Effector memory CD8-positive, alpha-beta T cell (primary cell): ENCODE data around the gene OR10K1.
"Not testable (repeated sequence)": the region's sequence is repeated elsewhere in the genome, so short reads cannot be mapped to it uniquely, and the experiment has no call there.

Experiments
- ATAC-seq: fragments of 150-1000 bp; cut with Tn5 transposase; replicated peaks from 2 replicates; pipeline ENCODE4 v1.10.0; 2021; ENCODE audit warnings: mild to moderate bottlenecking, moderate library complexity
- DNase-seq, 3 experiments: peaks; one replicate each; pipeline ENCODE4 v3.0.0; 2021
- H3K27ac Mint-ChIP-seq, 2 donors: one replicate each; pipeline ENCODE4 v1.8.0; 2022; ENCODE audit warnings: mild to moderate bottlenecking in 2 of 2, mixed read lengths in 2 of 2, moderate library complexity in 2 of 2
- H3K27me3 Mint-ChIP-seq, 2 donors: one replicate each; pipeline ENCODE4 v1.8.0; 2022; ENCODE audit warnings: mixed read lengths in 2 of 2
- H3K36me3 Mint-ChIP-seq: one replicate; pipeline ENCODE4 v1.8.0; 2022; ENCODE audit warnings: mild to moderate bottlenecking, moderate library complexity, mixed read lengths; ENCODE audit not compliant: insufficient read depth
- H3K4me1 Mint-ChIP-seq, 2 donors: one replicate each; pipeline ENCODE4 v1.8.0; 2022; ENCODE audit warnings: low read depth in 2 of 2, mixed read lengths in 2 of 2
- H3K4me3 Mint-ChIP-seq, 2 donors: one replicate each; pipeline ENCODE4 v1.8.0; 2022; ENCODE audit warnings: mild to moderate bottlenecking in 2 of 2, mixed read lengths in 2 of 2, moderate library complexity in 2 of 2
- H3K9me3 Mint-ChIP-seq, 2 donors: one replicate each; pipeline ENCODE4 v1.8.0; 2022; ENCODE audit warnings: mixed read lengths in 2 of 2
- total RNA-seq, 9 experiments: gene quantifications; one replicate each; lab custom pipeline; 2026; lab: John Stamatoyannopoulos, UW

OR10K1 gene, protein sequence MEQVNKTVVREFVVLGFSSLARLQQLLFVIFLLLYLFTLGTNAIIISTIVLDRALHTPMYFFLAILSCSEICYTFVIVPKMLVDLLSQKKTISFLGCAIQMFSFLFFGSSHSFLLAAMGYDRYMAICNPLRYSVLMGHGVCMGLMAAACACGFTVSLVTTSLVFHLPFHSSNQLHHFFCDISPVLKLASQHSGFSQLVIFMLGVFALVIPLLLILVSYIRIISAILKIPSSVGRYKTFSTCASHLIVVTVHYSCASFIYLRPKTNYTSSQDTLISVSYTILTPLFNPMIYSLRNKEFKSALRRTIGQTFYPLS
- total RNA-seq: 0 reads per million in 9 experiments

DNA sequence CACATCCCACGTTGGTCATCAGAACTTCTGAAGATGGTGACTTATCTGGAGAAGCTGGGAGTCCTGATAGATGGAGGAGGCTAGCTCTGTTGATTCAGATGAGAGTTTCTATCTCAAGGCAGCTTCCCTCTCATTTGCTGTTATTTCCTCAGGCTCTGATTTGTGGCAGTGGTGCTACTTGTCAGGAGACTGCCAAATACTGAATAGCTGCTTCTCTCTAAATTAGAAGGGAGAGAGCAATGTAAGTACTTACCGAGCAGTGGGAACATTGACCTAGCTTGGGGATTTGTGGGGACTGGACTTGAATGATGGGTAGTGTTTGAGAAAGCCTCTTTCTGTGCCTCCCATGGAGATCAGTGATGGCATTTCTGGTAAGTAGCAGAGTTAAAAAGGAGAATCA lies at the start of gene OR10K1:
Gene OR10K1, plus strand, starts transcription at position 301 of the 400 bp plus-strand sequence. CDS start 3,728 bp downstream, outside the sequence.
- no peak for ATAC-seq
- H3K27me3 Mint-ChIP-seq: peaks cover 26 to 32% of the 10 kb centered on the region in 2 donors

DNA sequence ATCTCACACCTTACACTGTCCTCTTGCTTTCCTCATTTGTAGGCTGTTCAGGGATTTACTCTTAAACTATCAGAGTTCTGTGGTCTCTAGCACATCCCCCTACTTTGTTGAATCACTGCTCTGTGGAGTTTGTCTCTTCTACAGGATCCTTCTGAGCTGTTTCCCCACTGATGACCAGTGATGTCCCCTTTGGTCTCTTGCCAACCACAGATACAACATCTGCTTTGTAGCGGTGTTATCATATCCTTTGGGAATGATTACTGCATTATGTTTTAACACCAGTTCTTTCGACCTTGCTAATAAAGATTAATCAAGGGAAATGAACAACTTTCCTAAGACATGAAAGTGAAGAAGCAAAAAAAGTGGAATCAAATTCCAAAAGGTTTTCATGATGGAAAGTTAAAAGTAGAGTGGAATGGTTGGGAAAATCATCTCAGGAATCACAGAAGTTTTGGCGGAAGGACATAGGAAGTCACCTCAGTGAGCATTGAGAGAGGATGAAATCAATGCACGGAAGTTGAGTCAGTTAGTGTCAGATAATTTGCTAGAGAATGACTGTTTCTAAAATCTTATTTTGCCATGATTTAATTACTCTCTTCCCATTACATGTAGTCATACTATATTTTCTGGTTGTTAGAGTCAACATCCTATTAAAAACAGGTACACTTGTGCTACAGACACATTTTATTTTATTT lies 46.8 kb upstream of the OR10K1 start:
- peaks cover 6% of the 10 kb centered on the region for H3K36me3 Mint-ChIP-seq
- H3K27ac Mint-ChIP-seq: no peak overlapping the region
- ATAC-seq (no peak), DNase-seq (no peak)
- H3K4me1 Mint-ChIP-seq: peaks cover 0 to 2% of the 10 kb centered on the region in 2 donors
- H3K27me3 Mint-ChIP-seq: peaks cover 21 to 27% of the 10 kb centered on the region in 2 donors
- H3K4me3 Mint-ChIP-seq: no peak overlapping the region
- no peaks in the 10 kb centered on the region for H3K9me3 Mint-ChIP-seq

More for the DNA sequence above, at the start of gene OR10K1:
- Mint-ChIP-seq H3K4me1 (no peaks in the 10 kb centered on the region), H3K36me3 (no peaks in the 10 kb centered on the region), H3K4me3 (no peak within 1 kb of the TSS), H3K27ac (no peak within 1 kb of the TSS), H3K9me3 (no peaks in the 10 kb centered on the region)
- no peak for DNase-seq

DNA sequence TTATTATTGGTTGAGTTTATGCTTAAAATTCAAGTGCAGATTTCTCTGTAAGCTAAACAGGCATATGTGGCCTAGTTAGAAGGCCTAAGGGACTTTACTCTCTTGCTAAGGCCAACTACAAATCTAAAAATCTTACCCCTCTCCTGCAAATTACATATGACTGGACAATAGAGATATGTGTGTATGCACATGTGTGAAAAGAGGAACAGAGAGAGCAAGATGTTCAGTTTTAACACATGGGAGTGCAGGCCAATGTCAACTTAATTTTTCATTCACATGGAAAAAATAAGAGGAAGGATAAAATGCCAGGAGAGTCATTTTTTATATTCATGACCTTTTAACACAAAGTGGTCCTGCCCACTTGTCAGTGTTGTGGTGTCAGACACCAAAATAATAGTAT lies 44.0 kb upstream of the OR10K1 start:
- no peak for DNase-seq
- Mint-ChIP-seq H3K36me3 (peaks cover 6% of the 10 kb centered on the region), H3K27ac (no peak overlapping the region), H3K4me3 (no peak overlapping the region), H3K27me3 (peaks cover 33 to 48% of the 10 kb centered on the region in 2 donors), H3K9me3 (no peaks in the 10 kb centered on the region), H3K4me1 (peaks cover 0 to 2% of the 10 kb centered on the region in 2 donors)
- ATAC-seq: no peak

DNA sequence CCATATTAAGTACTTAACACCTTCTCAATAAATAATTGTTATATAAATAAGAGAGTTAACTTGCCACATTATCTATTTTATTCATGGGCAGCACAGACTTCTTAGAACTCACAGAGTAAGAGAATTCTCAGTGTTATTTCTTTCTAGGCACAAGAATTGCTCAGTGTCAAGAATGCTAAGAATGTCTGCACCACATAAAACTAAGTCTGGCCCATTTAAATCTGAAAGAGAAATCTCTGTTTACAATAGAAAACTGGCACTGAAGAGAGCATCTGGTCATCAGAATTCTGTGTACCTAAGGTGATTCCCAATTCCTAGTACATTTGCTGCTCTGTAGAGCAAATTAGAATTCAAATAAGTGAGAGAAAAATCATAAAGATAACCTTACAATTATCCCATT lies 39.4 kb upstream of the OR10K1 start:
- no peaks in the 10 kb centered on the region for H3K4me1 Mint-ChIP-seq
- H3K27me3 Mint-ChIP-seq: peaks cover 13 to 27% of the 10 kb centered on the region in 2 donors
- no peak for DNase-seq
- no peak for ATAC-seq
- no peak overlapping the region for H3K27ac Mint-ChIP-seq
- no peaks in the 10 kb centered on the region for H3K36me3 Mint-ChIP-seq
- H3K4me3 Mint-ChIP-seq: no peak overlapping the region
- no peaks in the 10 kb centered on the region for H3K9me3 Mint-ChIP-seq

DNA sequence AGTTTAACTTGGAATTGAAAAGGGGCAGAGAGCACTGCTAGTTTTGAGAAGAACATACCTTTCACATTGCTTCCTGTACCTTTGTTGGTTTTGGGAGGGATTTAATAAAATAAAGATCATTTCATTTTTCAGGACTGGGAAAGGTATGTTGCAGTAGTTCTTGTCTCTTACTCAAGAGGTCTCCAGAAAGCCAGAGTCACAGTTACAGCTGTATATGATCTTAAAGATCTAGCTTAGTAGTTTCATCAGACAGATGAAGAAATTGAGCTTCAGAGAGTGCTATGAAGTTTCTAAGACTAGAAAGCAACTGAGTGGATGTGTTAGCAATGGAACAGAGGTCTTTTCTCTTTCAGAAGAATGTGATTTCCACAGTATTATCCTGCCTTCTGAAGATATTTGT lies 36.6 kb upstream of the OR10K1 start:
- H3K27ac Mint-ChIP-seq: no peak overlapping the region

DNA sequence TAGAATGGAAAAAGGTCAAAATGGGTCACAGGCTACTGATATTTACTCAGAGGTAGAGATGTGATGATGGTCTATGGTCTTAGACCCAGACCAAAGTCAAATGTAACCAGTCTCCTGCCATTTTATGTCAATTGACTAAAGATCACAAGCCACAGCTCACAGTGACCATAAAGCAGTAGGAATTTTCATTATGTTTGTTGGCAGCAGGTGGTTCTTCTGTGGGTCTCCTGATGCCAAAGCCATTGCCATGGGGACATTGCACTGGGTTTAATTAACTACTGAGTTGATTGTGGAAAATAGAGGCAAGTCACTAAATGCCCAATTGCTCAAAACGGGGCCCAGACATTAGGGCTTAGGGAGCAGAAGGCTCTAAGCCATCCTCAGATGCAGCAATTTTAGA lies 35.5 kb upstream of the OR10K1 start, which contains the start of gene OR10K2:
Gene OR10K2, minus strand, starts transcription at position 101 of the 400 bp plus-strand sequence. CDS start 5,371 bp downstream, outside the sequence.
- DNase-seq (no peak), ATAC-seq (no peak)
- Mint-ChIP-seq H3K9me3 (peaks cover 0 to 7% of the 10 kb centered on the region in 2 donors), H3K27me3 (peaks cover 41 to 47% of the 10 kb centered on the region in 2 donors), H3K4me3 (no peak within 1 kb of the TSS), H3K4me1 (no peaks in the 10 kb centered on the region), H3K27ac (no peak within 1 kb of the TSS), H3K36me3 (no peaks in the 10 kb centered on the region)

More for the DNA sequence above, 36.6 kb upstream of the OR10K1 start:
- H3K4me1 Mint-ChIP-seq: no peaks in the 10 kb centered on the region
- H3K9me3 Mint-ChIP-seq: peaks cover 0 to 7% of the 10 kb centered on the region in 2 donors
- H3K4me3 Mint-ChIP-seq: no peak overlapping the region
- ATAC-seq: no peak
- H3K27me3 Mint-ChIP-seq: peaks cover 39 to 48% of the 10 kb centered on the region in 2 donors
- no peak for DNase-seq
- no peaks in the 10 kb centered on the region for H3K36me3 Mint-ChIP-seq

DNA sequence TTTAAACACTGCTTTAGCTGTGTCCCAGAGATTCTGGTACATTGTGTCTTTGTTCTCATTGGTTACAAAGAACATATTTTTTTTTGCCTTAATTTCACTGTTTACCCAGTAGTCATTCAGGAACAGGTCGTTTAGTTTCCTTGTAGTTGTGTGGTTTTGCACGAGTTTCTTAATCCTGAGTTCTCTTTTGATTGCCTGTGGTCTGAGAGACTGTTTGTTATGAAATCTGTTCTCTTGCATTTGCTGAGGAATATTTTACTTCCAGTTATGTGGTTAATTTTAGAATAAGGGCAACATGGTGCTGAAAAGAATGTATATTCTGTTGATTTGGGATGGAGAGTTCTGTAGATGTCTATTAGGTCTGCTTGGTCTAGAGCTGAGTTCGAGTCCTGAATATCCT lies 31.5 kb upstream of the OR10K1 start:
- not testable (repeated sequence) for H3K36me3 Mint-ChIP-seq, H3K4me3 Mint-ChIP-seq, H3K27ac Mint-ChIP-seq, DNase-seq, ATAC-seq, H3K4me1 Mint-ChIP-seq
- H3K27me3 Mint-ChIP-seq: peaks cover 71 to 72% of the 10 kb centered on the region in 2 donors
- peaks cover 0 to 13% of the 10 kb centered on the region in 2 donors for H3K9me3 Mint-ChIP-seq

DNA sequence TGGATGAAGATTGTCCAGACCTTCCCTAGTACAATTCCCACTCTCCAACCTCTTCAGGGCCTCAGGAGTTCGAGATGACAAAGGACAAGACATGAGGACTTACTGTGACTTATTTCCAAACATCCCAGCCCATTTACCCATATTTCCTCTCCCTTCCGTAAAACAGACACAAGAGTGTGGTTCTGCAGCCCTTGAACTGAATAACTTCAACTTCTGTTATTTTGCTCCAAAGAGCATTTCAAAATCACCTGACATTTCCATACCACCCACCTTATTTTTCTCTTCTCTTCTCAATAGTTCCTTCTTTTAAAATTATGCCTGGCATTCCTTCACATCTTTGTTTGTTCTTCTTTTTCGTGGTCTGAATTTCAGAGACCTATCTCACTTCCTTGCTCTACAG lies 26.9 kb upstream of the OR10K1 start:
- no peaks in the 10 kb centered on the region for H3K36me3 Mint-ChIP-seq
- DNase-seq: no peak
- no peak overlapping the region for H3K4me3 Mint-ChIP-seq
- H3K9me3 Mint-ChIP-seq: peaks cover 0 to 7% of the 10 kb centered on the region in 2 donors
- no peak overlapping the region for H3K27ac Mint-ChIP-seq
- ATAC-seq: no peak
- no peaks in the 10 kb centered on the region for H3K4me1 Mint-ChIP-seq
- H3K27me3 Mint-ChIP-seq: peaks cover 58 to 67% of the 10 kb centered on the region in 2 donors

DNA sequence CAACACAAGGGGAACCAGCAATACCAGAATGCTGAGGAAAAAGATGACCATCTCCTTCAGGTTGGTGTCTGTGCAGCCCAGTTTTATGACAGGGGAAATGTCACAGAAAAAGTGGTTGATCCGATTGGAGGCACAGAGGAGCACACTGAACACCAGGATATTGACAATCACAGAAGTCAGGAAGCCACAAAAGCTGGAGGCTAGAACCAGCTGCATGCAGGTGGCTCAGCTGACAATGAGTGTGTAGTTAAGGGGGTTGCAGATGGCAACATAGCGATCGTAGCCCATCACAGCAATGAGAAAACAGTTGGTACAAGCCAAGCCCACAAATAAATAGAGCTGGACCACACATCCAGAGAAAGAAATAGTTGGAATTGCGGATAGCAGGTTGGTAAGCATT lies 16.3 kb upstream of the OR10K1 start:
- H3K27ac Mint-ChIP-seq: no peak overlapping the region
- no peak for ATAC-seq
- no peaks in the 10 kb centered on the region for H3K4me1 Mint-ChIP-seq
- H3K36me3 Mint-ChIP-seq: no peaks in the 10 kb centered on the region
- H3K27me3 Mint-ChIP-seq: peaks cover 42 to 54% of the 10 kb centered on the region in 2 donors
- H3K4me3 Mint-ChIP-seq: no peak overlapping the region
- no peak for DNase-seq
- no peaks in the 10 kb centered on the region for H3K9me3 Mint-ChIP-seq

DNA sequence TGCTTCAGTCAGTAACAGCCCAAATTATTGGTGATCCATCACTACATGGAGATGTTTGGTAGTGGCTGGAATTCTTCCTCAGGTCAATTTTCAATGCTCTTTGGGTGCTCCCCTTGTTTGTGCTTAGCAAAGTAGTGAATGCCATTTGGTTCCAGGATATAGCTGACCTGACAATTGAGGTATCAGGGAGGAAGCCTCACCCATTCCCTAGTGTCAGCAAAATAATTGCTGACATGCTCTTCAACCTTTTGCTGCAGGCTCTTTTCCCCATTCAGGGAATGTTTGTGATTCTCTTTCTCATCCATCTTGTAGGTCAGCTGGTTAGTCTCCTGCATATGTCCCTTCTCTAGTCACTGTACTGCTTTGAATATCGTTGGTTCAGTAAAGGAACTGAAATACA lies 7.1 kb upstream of the OR10K1 start:
- H3K27ac Mint-ChIP-seq: no peak overlapping the region
- DNase-seq (no peak), ATAC-seq (no peak)
- no peak overlapping the region for H3K4me3 Mint-ChIP-seq
- peaks cover 0 to 5% of the 10 kb centered on the region in 2 donors for H3K9me3 Mint-ChIP-seq
- H3K27me3 Mint-ChIP-seq: peaks cover 53 to 57% of the 10 kb centered on the region in 2 donors
- no peaks in the 10 kb centered on the region for H3K4me1 Mint-ChIP-seq
- no peaks in the 10 kb centered on the region for H3K36me3 Mint-ChIP-seq

DNA sequence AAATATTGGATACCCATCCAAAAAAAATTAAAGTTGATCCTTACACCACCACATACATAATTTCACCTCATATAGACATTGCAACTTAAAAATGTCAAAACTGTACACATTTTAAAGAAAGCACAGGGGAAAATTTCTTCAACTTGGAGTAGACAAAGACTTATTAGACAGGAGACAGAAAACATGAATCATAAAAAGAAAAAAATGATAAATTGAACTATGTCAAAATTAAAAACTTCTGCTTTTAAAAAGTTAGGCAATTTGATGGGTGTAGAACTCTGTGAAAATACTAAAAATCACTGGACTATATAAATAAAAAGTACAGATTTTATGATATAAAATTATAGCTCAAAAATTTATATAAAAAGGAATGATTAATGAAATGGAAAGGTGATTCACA lies 4.4 kb upstream of the OR10K1 start:
- peaks cover 45 to 52% of the 10 kb centered on the region in 2 donors for H3K27me3 Mint-ChIP-seq
- no peak overlapping the region for H3K27ac Mint-ChIP-seq
- H3K36me3 Mint-ChIP-seq: no peaks in the 10 kb centered on the region
- no peak overlapping the region for H3K4me3 Mint-ChIP-seq
- ATAC-seq (no peak), DNase-seq (no peak)
- H3K9me3 Mint-ChIP-seq: no peaks in the 10 kb centered on the region
- no peaks in the 10 kb centered on the region for H3K4me1 Mint-ChIP-seq

DNA sequence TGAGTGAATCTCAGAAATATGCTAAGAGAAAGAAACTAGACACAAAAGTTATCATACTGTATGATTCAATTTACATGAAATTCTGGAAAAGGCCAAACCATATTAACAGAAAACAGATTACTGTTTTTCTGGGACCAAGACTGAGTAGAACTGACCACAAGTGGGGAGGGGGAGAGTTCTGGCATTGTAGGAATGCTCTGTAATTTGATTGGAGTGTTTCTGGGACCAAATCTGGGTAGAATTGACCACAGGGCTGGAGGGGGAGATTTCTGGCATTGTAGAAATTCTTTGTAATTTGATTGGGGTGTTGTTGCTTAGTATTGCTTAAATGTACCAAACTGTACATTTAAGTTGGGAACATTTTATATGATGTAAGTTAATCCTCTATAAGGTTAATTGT lies 3.4 kb upstream of the OR10K1 start:
- no peaks in the 10 kb centered on the region for H3K9me3 Mint-ChIP-seq
- no peak overlapping the region for H3K27ac Mint-ChIP-seq
- ATAC-seq (no peak), DNase-seq (no peak)
- peaks cover 43 to 47% of the 10 kb centered on the region in 2 donors for H3K27me3 Mint-ChIP-seq
- no peaks in the 10 kb centered on the region for H3K36me3 Mint-ChIP-seq
- no peaks in the 10 kb centered on the region for H3K4me1 Mint-ChIP-seq
- no peak overlapping the region for H3K4me3 Mint-ChIP-seq

DNA sequence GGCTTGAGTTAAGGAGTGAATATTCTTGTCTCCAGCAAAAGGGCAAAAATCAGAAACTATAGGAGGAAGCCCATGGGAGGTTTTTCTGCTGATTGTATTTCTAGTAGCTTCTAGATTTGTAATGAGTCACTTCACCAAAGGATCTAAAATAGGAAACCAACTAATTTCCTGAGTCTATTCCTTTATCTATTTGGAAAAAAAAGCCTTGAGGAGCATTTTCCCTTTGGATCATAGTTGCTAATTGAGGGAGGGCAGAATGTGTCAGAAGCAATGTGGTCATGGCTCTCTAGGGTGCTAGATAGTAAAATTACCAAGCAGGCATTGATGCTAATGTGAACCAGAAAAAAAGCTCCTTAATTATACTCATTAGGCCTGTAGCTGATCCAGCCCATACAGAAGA lies 10.3 kb downstream of the OR10K1 start, which contains the start of gene OR10R2:
Gene OR10R2, plus strand, starts transcription at position 301 of the 400 bp plus-strand sequence. CDS start 106 bp downstream, outside the sequence.
- ATAC-seq (no peak), DNase-seq (no peak)
- H3K4me1 Mint-ChIP-seq: no peaks in the 10 kb centered on the region
- H3K27me3 Mint-ChIP-seq: peaks cover 39 to 42% of the 10 kb centered on the region in 2 donors
- H3K36me3 Mint-ChIP-seq: no peaks in the 10 kb centered on the region
- no peak within 1 kb of the TSS for H3K4me3 Mint-ChIP-seq
- H3K27ac Mint-ChIP-seq: no peak within 1 kb of the TSS
- no peaks in the 10 kb centered on the region for H3K9me3 Mint-ChIP-seq
